ENCODE data around the gene LRRC4C. TPM values are rescaled to one million over a fixed set of nuclear protein-coding genes. Genes with fewer than 3 reads are reported as not detected.

The LRRC4C gene
- polyA plus RNA-seq, 1 donor from 2014 or later = 24.3 TPM

DNA sequence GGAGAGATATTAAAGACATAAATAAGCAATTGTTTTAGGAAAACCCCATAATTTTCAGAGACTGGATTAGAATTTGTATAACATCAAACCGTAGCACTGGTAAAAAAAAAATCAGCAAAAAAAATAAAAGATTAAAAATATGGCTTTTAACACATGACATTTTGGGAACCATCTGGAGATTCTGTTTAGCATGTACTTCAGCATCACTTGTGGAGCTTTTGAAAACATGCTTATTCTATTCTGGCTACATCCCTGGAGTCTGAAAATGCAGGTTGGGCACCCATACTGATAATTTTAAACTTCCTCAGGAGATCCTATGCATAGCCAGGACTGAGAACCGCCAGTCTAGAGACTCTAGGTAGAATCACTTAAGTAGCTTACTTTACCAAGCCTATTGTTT lies 1190.9 kb downstream of the LRRC4C start:
- Histone ChIP-seq H3K4me3 (ENCODE audit: low read length) (no peak overlapping the region), H3K27me3 (ENCODE audit: insufficient read depth, low read depth, low read length) (no peaks in the 10 kb centered on the region), H3K79me2 (replicated peaks; ENCODE audit: insufficient read depth, low read length) (no peaks in the 10 kb centered on the region), H3F3A (ENCODE audit: insufficient read depth, low read length, poor library complexity, severe bottlenecking) (no peaks in the 10 kb centered on the region), H3K9me2 (ENCODE audit: insufficient read depth, low read length) (no peaks in the 10 kb centered on the region), H3K36me3 (ENCODE audit: insufficient read depth, low read length) (no peaks in the 10 kb centered on the region), H3K9me3 (ENCODE audit: low read length) (no peaks in the 10 kb centered on the region), H2AFZ (ENCODE audit: low read depth, low read length) (no peak overlapping the region), H3K4me2 (ENCODE audit: low read length) (no peak overlapping the region), H3K9ac (ENCODE audit: low read length) (no peak overlapping the region), H4K20me1 (ENCODE audit: insufficient read depth) (no peaks in the 10 kb centered on the region), H3K27ac (ENCODE audit: low read length) (no peak overlapping the region)
- TF ChIP-seq, protein P1, sequence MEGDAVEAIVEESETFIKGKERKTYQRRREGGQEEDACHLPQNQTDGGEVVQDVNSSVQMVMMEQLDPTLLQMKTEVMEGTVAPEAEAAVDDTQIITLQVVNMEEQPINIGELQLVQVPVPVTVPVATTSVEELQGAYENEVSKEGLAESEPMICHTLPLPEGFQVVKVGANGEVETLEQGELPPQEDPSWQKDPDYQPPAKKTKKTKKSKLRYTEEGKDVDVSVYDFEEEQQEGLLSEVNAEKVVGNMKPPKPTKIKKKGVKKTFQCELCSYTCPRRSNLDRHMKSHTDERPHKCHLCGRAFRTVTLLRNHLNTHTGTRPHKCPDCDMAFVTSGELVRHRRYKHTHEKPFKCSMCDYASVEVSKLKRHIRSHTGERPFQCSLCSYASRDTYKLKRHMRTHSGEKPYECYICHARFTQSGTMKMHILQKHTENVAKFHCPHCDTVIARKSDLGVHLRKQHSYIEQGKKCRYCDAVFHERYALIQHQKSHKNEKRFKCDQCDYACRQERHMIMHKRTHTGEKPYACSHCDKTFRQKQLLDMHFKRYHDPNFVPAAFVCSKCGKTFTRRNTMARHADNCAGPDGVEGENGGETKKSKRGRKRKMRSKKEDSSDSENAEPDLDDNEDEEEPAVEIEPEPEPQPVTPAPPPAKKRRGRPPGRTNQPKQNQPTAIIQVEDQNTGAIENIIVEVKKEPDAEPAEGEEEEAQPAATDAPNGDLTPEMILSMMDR (IDR thresholded peaks at IDR 0.05; ENCODE audit: poor library complexity, severe bottlenecking) = no peak
- no peak for TF ChIP-seq EZH2 (IDR thresholded peaks at IDR 0.05; ENCODE audit: borderline replicate concordance, insufficient read depth, low read length, poor library complexity, severe bottlenecking)
- TF ChIP-seq SMC3 (conservative IDR thresholded peaks at IDR 0.05; ENCODE audit: poor library complexity) = no peak
- TF ChIP-seq, protein P2, sequence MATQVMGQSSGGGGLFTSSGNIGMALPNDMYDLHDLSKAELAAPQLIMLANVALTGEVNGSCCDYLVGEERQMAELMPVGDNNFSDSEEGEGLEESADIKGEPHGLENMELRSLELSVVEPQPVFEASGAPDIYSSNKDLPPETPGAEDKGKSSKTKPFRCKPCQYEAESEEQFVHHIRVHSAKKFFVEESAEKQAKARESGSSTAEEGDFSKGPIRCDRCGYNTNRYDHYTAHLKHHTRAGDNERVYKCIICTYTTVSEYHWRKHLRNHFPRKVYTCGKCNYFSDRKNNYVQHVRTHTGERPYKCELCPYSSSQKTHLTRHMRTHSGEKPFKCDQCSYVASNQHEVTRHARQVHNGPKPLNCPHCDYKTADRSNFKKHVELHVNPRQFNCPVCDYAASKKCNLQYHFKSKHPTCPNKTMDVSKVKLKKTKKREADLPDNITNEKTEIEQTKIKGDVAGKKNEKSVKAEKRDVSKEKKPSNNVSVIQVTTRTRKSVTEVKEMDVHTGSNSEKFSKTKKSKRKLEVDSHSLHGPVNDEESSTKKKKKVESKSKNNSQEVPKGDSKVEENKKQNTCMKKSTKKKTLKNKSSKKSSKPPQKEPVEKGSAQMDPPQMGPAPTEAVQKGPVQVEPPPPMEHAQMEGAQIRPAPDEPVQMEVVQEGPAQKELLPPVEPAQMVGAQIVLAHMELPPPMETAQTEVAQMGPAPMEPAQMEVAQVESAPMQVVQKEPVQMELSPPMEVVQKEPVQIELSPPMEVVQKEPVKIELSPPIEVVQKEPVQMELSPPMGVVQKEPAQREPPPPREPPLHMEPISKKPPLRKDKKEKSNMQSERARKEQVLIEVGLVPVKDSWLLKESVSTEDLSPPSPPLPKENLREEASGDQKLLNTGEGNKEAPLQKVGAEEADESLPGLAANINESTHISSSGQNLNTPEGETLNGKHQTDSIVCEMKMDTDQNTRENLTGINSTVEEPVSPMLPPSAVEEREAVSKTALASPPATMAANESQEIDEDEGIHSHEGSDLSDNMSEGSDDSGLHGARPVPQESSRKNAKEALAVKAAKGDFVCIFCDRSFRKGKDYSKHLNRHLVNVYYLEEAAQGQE (IDR thresholded peaks at IDR 0.05; ENCODE audit: borderline replicate concordance) = no peak
- no peak for TF ChIP-seq EP300 (conservative IDR thresholded peaks at IDR 0.05; ENCODE audit: poor library complexity, severe bottlenecking)
- no peak for TF ChIP-seq POLR2AphosphoS5 (IDR thresholded peaks at IDR 0.05)
- TF ChIP-seq MXI1 (conservative IDR thresholded peaks at IDR 0.05; ENCODE audit: poor library complexity, severe bottlenecking) = no peak

DNA sequence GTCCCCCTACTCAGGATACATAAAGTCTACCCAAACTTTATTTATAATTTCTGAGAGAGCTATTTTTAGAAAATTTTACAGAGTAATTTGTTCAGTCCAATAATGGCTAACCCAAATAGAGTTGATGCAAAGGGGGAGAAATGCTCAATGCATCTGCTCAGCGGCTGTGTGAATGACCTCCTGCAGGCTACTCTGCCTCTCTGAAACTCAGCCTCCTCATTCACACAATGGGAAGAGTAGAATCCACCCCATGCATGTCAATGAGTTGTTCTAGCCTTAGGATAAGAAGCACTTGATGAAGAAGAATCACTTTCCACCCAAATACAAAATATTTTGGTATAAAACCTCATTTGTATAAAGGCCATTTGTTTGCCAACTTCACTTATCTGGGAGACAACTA lies 1204.0 kb downstream of the LRRC4C start:
- Histone ChIP-seq H3K9me3 (ENCODE audit: low read length) (no peaks in the 10 kb centered on the region), H3K27me3 (ENCODE audit: insufficient read depth, low read depth, low read length) (no peaks in the 10 kb centered on the region), H3K27ac (ENCODE audit: low read length) (no peak overlapping the region), H3K9me2 (ENCODE audit: insufficient read depth, low read length) (no peaks in the 10 kb centered on the region), H4K20me1 (ENCODE audit: insufficient read depth) (no peaks in the 10 kb centered on the region), H3K4me3 (ENCODE audit: low read length) (no peak overlapping the region), H2AFZ (ENCODE audit: low read depth, low read length) (no peak overlapping the region), H3K4me2 (ENCODE audit: low read length) (no peak overlapping the region), H3K9ac (ENCODE audit: low read length) (no peak overlapping the region), H3F3A (ENCODE audit: insufficient read depth, low read length, poor library complexity, severe bottlenecking) (no peaks in the 10 kb centered on the region), H3K36me3 (ENCODE audit: insufficient read depth, low read length) (no peaks in the 10 kb centered on the region), H3K79me2 (replicated peaks; ENCODE audit: insufficient read depth, low read length) (no peaks in the 10 kb centered on the region)
- TF ChIP-seq SMC3 (conservative IDR thresholded peaks at IDR 0.05; ENCODE audit: poor library complexity) (no peak), MXI1 (conservative IDR thresholded peaks at IDR 0.05; ENCODE audit: poor library complexity, severe bottlenecking) (no peak), RAD21 (conservative IDR thresholded peaks at IDR 0.05) (no peak), TAF1 (IDR thresholded peaks at IDR 0.05; ENCODE audit: low read depth) (no peak), POLR2AphosphoS5 (IDR thresholded peaks at IDR 0.05) (no peak), EZH2 (IDR thresholded peaks at IDR 0.05; ENCODE audit: borderline replicate concordance, insufficient read depth, low read length, poor library complexity, severe bottlenecking) (no peak), EP300 (conservative IDR thresholded peaks at IDR 0.05; ENCODE audit: poor library complexity, severe bottlenecking) (no peak)
- TF ChIP-seq, protein P1 (IDR thresholded peaks at IDR 0.05; ENCODE audit: poor library complexity, severe bottlenecking) = no peak
- TF ChIP-seq, protein P2 (IDR thresholded peaks at IDR 0.05; ENCODE audit: borderline replicate concordance) = no peak

Measured in neural cell (in vitro differentiated cells).